H1 (cell line): ENCODE results near the gene PTER. TPM values are rescaled to one million over a fixed set of nuclear protein-coding genes. Genes with fewer than 3 reads are reported as not detected.

Experiments
- CTCF ChIA-PET: fragments of 300-600 bp; sonication (Branson Sonifier 250); formaldehyde crosslinking; loops from one replicate; lab custom pipeline; 2021; ENCODE audit not compliant: partially characterized antibody; lab: Charles Lee
- POLR2A ChIA-PET: fragments of 300-600 bp; sonication (Branson Sonifier 250); formaldehyde crosslinking; loops from one replicate; lab custom pipeline; 2021; ENCODE audit warnings: inconsistent platforms; ENCODE audit not compliant: partially characterized antibody; lab: Charles Lee
- DNase-seq, 2 experiments: peaks; one replicate each; pipeline versions ENCODE4 v3.0.0 to v3.0.0-alpha.2; 2010 to 2022; ENCODE audit warnings: low spot score in 2 of 2, low read depth in 1 of 2, mixed read lengths in 1 of 2
- FAIRE-seq: peaks from 2 replicates; lab custom pipeline; 2011; peaks lifted over from hg19 to GRCh38; lab: Jason Lieb, UNC
- H2AFZ ChIP-seq: 2 replicates; pipeline ENCODE4 v1.8.1; 2012; ENCODE audit warnings: low read length, inconsistent platforms
- H2AK5ac ChIP-seq: 2 replicates; pipeline ENCODE4 v1.6.1; 2013; ENCODE audit warnings: low read depth, low read length
- H2BK120ac ChIP-seq: replicated peaks from 2 replicates; pipeline ENCODE3; 2013; ENCODE audit warnings: low read depth, low read length, inconsistent platforms
- H2BK12ac ChIP-seq: 2 replicates; pipeline ENCODE4 v1.6.1; 2013; ENCODE audit warnings: low read depth, low read length
- H2BK15ac ChIP-seq: 2 replicates; pipeline ENCODE4 v1.6.1; 2013; ENCODE audit warnings: low read length
- H2BK20ac ChIP-seq: 2 replicates; pipeline ENCODE4 v1.6.1; 2013; ENCODE audit warnings: low read length
- H2BK5ac ChIP-seq: 2 replicates; pipeline ENCODE4 v1.6.1; 2013; ENCODE audit warnings: low read depth, low read length
- H3K14ac ChIP-seq: 2 replicates; pipeline ENCODE4 v1.6.1; 2013; ENCODE audit warnings: inconsistent platforms; ENCODE audit not compliant: insufficient read length
- H3K18ac ChIP-seq: 2 replicates; pipeline ENCODE4 v1.6.1; 2013; ENCODE audit warnings: low read length; ENCODE audit errors: extremely low read depth
- H3K23ac ChIP-seq: 2 replicates; pipeline ENCODE4 v1.6.1; 2013; ENCODE audit warnings: inconsistent platforms; ENCODE audit not compliant: insufficient read length
- H3K23me2 ChIP-seq: 2 replicates; pipeline ENCODE4 v1.6.1; 2013; ENCODE audit warnings: low read depth, low read length
- H3K27ac ChIP-seq: 2 replicates; pipeline ENCODE4 v1.6.1; 2011; ENCODE audit warnings: low read depth, low read length, inconsistent platforms
- H3K27me3 ChIP-seq, 4 experiments: replicated peaks in 1 of 4; 1 replicate in 1 of 4; 2 replicates in 3 of 4; pipeline versions ENCODE4 v1.6.1 to v1.8.1; 2011 to 2013; ENCODE audit warnings: low read length in 3 of 4, mild to moderate bottlenecking in 3 of 4, inconsistent platforms in 2 of 4, mixed read lengths in 2 of 4, moderate library complexity in 1 of 4; ENCODE audit not compliant: control insufficient read depth in 3 of 4, insufficient read depth in 3 of 4; ENCODE audit errors: extremely low read depth in 1 of 4
- H3K36me3 ChIP-seq, 4 experiments: 2 replicates each; pipeline versions ENCODE4 v1.6.1 to v1.8.1; 2011 to 2013; ENCODE audit warnings: mild to moderate bottlenecking in 4 of 4, low read length in 3 of 4, moderate library complexity in 2 of 4, control low read depth in 1 of 4, inconsistent platforms in 1 of 4; ENCODE audit not compliant: insufficient read depth in 4 of 4, control insufficient read depth in 2 of 4
- H3K4ac ChIP-seq: replicated peaks from 2 replicates; pipeline ENCODE3; 2013; ENCODE audit warnings: low read length, low read depth, mixed read lengths, inconsistent platforms; ENCODE audit not compliant: insufficient read length
- H3K4me1 ChIP-seq, 4 experiments: replicated peaks in 1 of 4; 1 replicate in 1 of 4; 2 replicates in 3 of 4; pipeline versions ENCODE4 v1.6.1 to v1.8.1; 2011 to 2013; ENCODE audit warnings: low read length in 3 of 4, inconsistent platforms in 2 of 4, mixed read lengths in 1 of 4; ENCODE audit not compliant: insufficient read depth in 4 of 4, control insufficient read depth in 3 of 4
- H3K4me2 ChIP-seq, 2 experiments: 2 replicates each; pipeline versions ENCODE4 v1.6.1 to v1.8.1; 2011 to 2013; ENCODE audit warnings: low read depth in 2 of 2, low read length in 2 of 2, control low read depth in 1 of 2, inconsistent platforms in 1 of 2, mild to moderate bottlenecking in 1 of 2; ENCODE audit not compliant: insufficient read depth in 1 of 2
- H3K4me3 ChIP-seq, 4 experiments: fragments of 200-600, 300-600 bp in 1 of 4; sonication (generic), shearing (Covaris generic), sonication (Bioruptor Twin) in 1 of 4; 2 replicates each; pipeline versions ENCODE4 v1.5.1 to v1.8.1; 2011 to 2016; ENCODE audit warnings: low read length in 4 of 4, low read depth in 3 of 4, control low read depth in 2 of 4, inconsistent platforms in 2 of 4, mild to moderate bottlenecking in 2 of 4, mixed read lengths in 1 of 4, moderate library complexity in 1 of 4; ENCODE audit not compliant: insufficient read depth in 2 of 4; ENCODE audit errors: extremely low read depth in 1 of 4
- H3K56ac ChIP-seq: replicated peaks from 2 replicates; pipeline ENCODE3; 2013; ENCODE audit warnings: low read depth, mild to moderate bottlenecking, mixed read lengths, low read length, inconsistent platforms; ENCODE audit not compliant: insufficient read length
- H3K79me1 ChIP-seq: 2 replicates; pipeline ENCODE4 v1.6.1; 2013; ENCODE audit warnings: low read depth, low read length, control low read depth
- H3K79me2 ChIP-seq, 2 experiments: 2 replicates each; pipeline versions ENCODE4 v1.6.1 to v1.8.1; 2012 to 2013; ENCODE audit warnings: low read length in 2 of 2, mild to moderate bottlenecking in 2 of 2, inconsistent platforms in 1 of 2; ENCODE audit not compliant: insufficient read depth in 2 of 2, control insufficient read depth in 1 of 2
- H3K9ac ChIP-seq, 4 experiments: replicated peaks in 1 of 4; 1 replicate in 1 of 4; 2 replicates in 3 of 4; pipeline versions ENCODE4 v1.6.1 to v1.8.1; 2011 to 2013; ENCODE audit warnings: low read depth in 3 of 4, low read length in 3 of 4, control low read depth in 2 of 4, mild to moderate bottlenecking in 2 of 4, moderate library complexity in 2 of 4, inconsistent platforms in 1 of 4; ENCODE audit errors: extremely low read depth in 1 of 4
- H3K9me3 ChIP-seq, 2 experiments: 2 replicates each; pipeline versions ENCODE4 v1.6.1 to v1.8.1; 2012 to 2013; ENCODE audit warnings: mild to moderate bottlenecking in 2 of 2, moderate library complexity in 2 of 2, control low read depth in 1 of 2, inconsistent platforms in 1 of 2, low read depth in 1 of 2, low read length in 1 of 2, mixed read lengths in 1 of 2; ENCODE audit not compliant: insufficient read depth in 2 of 2
- H4K20me1 ChIP-seq, 2 experiments: replicated peaks in 1 of 2; 2 replicates each; pipeline versions ENCODE3 to v1.8.1; 2011 to 2013; ENCODE audit warnings: inconsistent platforms in 2 of 2, low read length in 2 of 2, mild to moderate bottlenecking in 1 of 2; ENCODE audit not compliant: insufficient read depth in 2 of 2, control insufficient read depth in 1 of 2
- H4K5ac ChIP-seq: 2 replicates; pipeline ENCODE4 v1.6.1; 2013; ENCODE audit warnings: low read length, low read depth, mixed read lengths, inconsistent platforms; ENCODE audit not compliant: insufficient read length
- H4K8ac ChIP-seq: 2 replicates; pipeline ENCODE4 v1.8.0; 2013; ENCODE audit warnings: mild to moderate bottlenecking, moderate library complexity, low read length, inconsistent platforms; ENCODE audit not compliant: insufficient read depth; ENCODE audit errors: extremely low read depth
- H4K91ac ChIP-seq: replicated peaks from 2 replicates; pipeline ENCODE3; 2013; ENCODE audit warnings: low read length, mixed read lengths, inconsistent platforms; ENCODE audit not compliant: insufficient read length
- BCL11A ChIP-seq, 2 experiments: IDR thresholded peaks; one replicate each; pipeline ENCODE4 v1.6.1; 2011; ENCODE audit warnings: low read depth in 2 of 2, low read length in 2 of 2, mild to moderate bottlenecking in 2 of 2
- CTBP2 ChIP-seq: IDR thresholded peaks from 2 replicates; pipeline ENCODE4 v1.7.0; 2011; ENCODE audit warnings: borderline replicate concordance, mild to moderate bottlenecking, moderate library complexity, mixed read lengths, low read length; ENCODE audit not compliant: insufficient read depth, insufficient read length
- CTCF ChIP-seq, 3 experiments: IDR thresholded peaks; 1 replicate in 2 of 3; 2 replicates in 1 of 3; pipeline versions ENCODE4 v1.5.1 to v1.6.1; 2011; ENCODE audit warnings: low read length in 3 of 3, mild to moderate bottlenecking in 3 of 3, inconsistent platforms in 2 of 3, low read depth in 1 of 3, moderate library complexity in 1 of 3; ENCODE audit not compliant: insufficient read depth in 1 of 3; ENCODE audit errors: control extremely low read depth in 1 of 3
- EZH2 ChIP-seq: fragments of 200-600 bp; sonication (generic); IDR thresholded peaks from 2 replicates; pipeline ENCODE4 v1.7.1; 2012; ENCODE audit warnings: low read depth, mild to moderate bottlenecking, moderate library complexity, low read length, inconsistent platforms; ENCODE audit not compliant: severe bottlenecking
- JUND ChIP-seq: IDR thresholded peaks from 2 replicates; pipeline ENCODE4 v1.6.1; 2011; ENCODE audit warnings: mild to moderate bottlenecking, improper control_type of control experiment, low read length
- NRF1 ChIP-seq: IDR thresholded peaks from 2 replicates; pipeline ENCODE4 v1.6.1; 2011; ENCODE audit warnings: mild to moderate bottlenecking, low read depth, low read length, improper control_type of control experiment
- PHF8 ChIP-seq: fragments of 200-600 bp; sonication (generic); conservative IDR thresholded peaks from 2 replicates; pipeline ENCODE4 v1.7.1; 2012; ENCODE audit warnings: low read depth, mild to moderate bottlenecking, inconsistent platforms, low read length, moderate library complexity
- RBBP5 ChIP-seq: IDR thresholded peaks from 2 replicates; pipeline ENCODE4 v1.7.1; 2012; ENCODE audit warnings: low read depth, mild to moderate bottlenecking, inconsistent platforms, low read length, moderate library complexity, borderline replicate concordance
- SIN3A ChIP-seq, 2 experiments: IDR thresholded peaks in 1 of 2; conservative IDR thresholded peaks in 1 of 2; 2 replicates each; pipeline ENCODE4 v1.6.1; 2011 to 2012; ENCODE audit warnings: low read length in 2 of 2, improper control_type of control experiment in 1 of 2, low read depth in 1 of 2, mild to moderate bottlenecking in 1 of 2
- SRF ChIP-seq: IDR thresholded peaks from 2 replicates; pipeline ENCODE4 v1.6.1; 2011; ENCODE audit warnings: mild to moderate bottlenecking, low read depth, low read length, moderate library complexity
- TEAD4 ChIP-seq: IDR thresholded peaks from 2 replicates; pipeline ENCODE4 v1.6.1; 2012; ENCODE audit warnings: low read depth, low read length, inconsistent platforms, mixed read lengths
- YY1 ChIP-seq: IDR thresholded peaks from 2 replicates; pipeline ENCODE4 v1.6.1; 2011; ENCODE audit warnings: low read depth, mild to moderate bottlenecking, low read length
- WGBS, 2 experiments: shearing (Covaris generic) in 1 of 2; methylation state at CpG; one replicate each; pipeline versions ENCODE4 v1.1.6 to v1.1.7; 2013 to 2015; ENCODE audit warnings: low lambda C conversion rate in 2 of 2, mixed read lengths in 2 of 2, inconsistent platforms in 1 of 2, low coverage in 1 of 2, missing lambda C conversion rate in 1 of 2; ENCODE audit not compliant: insufficient replicate concordance in 2 of 2, insufficient coverage in 1 of 2, insufficient read length in 1 of 2; ENCODE audit errors: extremely low coverage in 1 of 2, missing lambda C conversion rate in 1 of 2; 5-methylcytosine and 5-hydroxymethylcytosine counted together
- polyA plus RNA-seq, 7 experiments: library from polyadenylated mRNA; depleted of rRNA in 3 of 7; stranded (reverse) in 5 of 7; unstranded in 2 of 7; fragments of >200 nt in 5 of 7; fragments of 200-250 nt in 2 of 7; gene quantifications; 1 replicate in 5 of 7; 2 replicates in 1 of 7; 4 replicates in 1 of 7; pipeline versions ENCODE4 v1.2.1 to v1.2.3, GENCODE V29; 2011 to 2013; ENCODE audit warnings: missing spikeins in 2 of 7, mixed read lengths in 2 of 7
- total RNA-seq: library from RNA; stranded (reverse); fragmentation: NEBNext Ultra II Directional; extraction: Animal tissue kit (Norgen Biotek cat#: 25700); gene quantifications from 2 replicates; pipeline ENCODE4 v1.2.1, GENCODE V29; 2021

PTER gene
- total and polyA plus RNA-seq, 2 of the 8 experiments (the other 6 are each of a cell fraction or from before 2014, with no cell fraction given): 4.4 to 7.8 TPM

GRCh38 chr10:16417341-16417740 is 19.5 kb upstream of the PTER start:
- Histone ChIP-seq H3K79me2 (no peaks in the 10 kb centered on the region), H3K9me3 (no peaks in the 10 kb centered on the region), H3K9ac (no peak overlapping the region), H4K20me1 (no peaks in the 10 kb centered on the region), H4K5ac (no peak overlapping the region), H2BK12ac (no peak overlapping the region), H3K27me3 (no peaks in the 10 kb centered on the region), H3K18ac (no peak overlapping the region), H3K23me2 (no peaks in the 10 kb centered on the region), H2BK120ac (no peak overlapping the region), H3K4me2 (no peak overlapping the region), H4K8ac (no peak overlapping the region), H2BK20ac (no peak overlapping the region), H3K4me1 (peaks cover 0 to 3% (median under 1%) of the 10 kb centered on the region in 4 experiments; a peak in 3 of 7 replicates), H3K4ac (no peak overlapping the region), H3K14ac (no peak overlapping the region), H4K91ac (no peak overlapping the region), H2AK5ac (no peak overlapping the region), H3K27ac (no peak overlapping the region), H3K4me3 (no peak overlapping the region), H2BK5ac (no peak overlapping the region), H3K36me3 (no peaks in the 10 kb centered on the region), H3K23ac (no peak overlapping the region), H3K56ac (no peak overlapping the region), H3K79me1 (no peaks in the 10 kb centered on the region), H2BK15ac (no peak overlapping the region), H2AFZ (no peak overlapping the region)
- CTCF ChIA-PET: no interaction called here
- POLR2A ChIA-PET: no interaction called here
- FAIRE-seq (no peak), DNase-seq (no peak)
- 86% methylated on average over 1 of the region's 1 CpG; no CpG with 5 or more reads in 1 of the 2 experiments for WGBS, 2 experiments
- TF ChIP-seq TEAD4 (no peak), BCL11A (IDR thresholded peaks at IDR 0.05; ENCODE audit: low read depth in 2 of 2, low read length in 2 of 2) (no peak), EZH2 (no peak), CTCF (IDR thresholded peaks at IDR 0.05; ENCODE audit: control extremely low read depth in 1 of 3, insufficient read depth in 1 of 3, low read depth in 1 of 3, low read length in 3 of 3) (no peak), SIN3A (conservative IDR thresholded peaks at IDR 0.05 in 1 of 2, IDR thresholded peaks at IDR 0.05 in 1 of 2; ENCODE audit: low read depth in 1 of 2, low read length in 2 of 2) (no peak), PHF8 (no peak), YY1 (no peak), JUND (no peak), NRF1 (no peak), SRF (no peak), CTBP2 (no peak), RBBP5 (no peak)
